HG03139 (cell line): ENCODE measurements around the gene NOL9.
"Not testable (repeated sequence)": the region's sequence is repeated elsewhere in the genome, so short reads cannot be mapped to it uniquely, and the experiment has no call there.

Experiments used
- ATAC-seq: cut with Tn5 transposase; IDR thresholded peaks from one replicate; pipeline ENCODE4 v1.9.1; 2021; ENCODE audit not compliant: unreplicated experiment

The NOL9 gene

DNA sequence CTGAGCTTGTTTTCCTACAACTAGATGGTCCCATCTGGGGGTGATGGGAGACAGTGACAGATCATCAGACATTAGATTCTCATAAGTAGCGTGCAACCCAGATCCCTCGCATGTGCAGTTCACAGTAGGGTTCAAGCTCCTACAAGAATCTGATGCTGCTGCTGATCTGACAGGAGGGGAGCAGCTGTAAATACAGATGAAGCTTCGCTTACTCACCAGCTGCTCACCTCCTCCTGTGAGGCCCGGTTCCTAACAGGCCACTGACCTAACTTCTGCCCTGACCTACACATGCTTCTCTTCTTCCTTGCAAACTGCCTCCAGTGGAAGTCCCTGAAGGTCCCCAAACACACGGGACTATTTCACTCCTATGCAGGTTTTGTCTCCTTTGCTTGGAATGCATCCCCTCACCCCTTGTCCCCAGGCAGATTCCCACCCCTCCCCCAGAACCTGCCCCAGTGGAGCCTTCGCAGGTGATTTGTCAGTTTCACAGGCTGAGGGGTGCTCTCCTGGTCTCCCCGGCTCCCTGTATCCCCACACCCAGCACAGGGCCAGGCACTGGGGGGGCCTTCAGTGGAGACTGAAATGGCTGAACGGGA is 19.8 kb upstream of the NOL9 start:
- no peak for ATAC-seq

DNA sequence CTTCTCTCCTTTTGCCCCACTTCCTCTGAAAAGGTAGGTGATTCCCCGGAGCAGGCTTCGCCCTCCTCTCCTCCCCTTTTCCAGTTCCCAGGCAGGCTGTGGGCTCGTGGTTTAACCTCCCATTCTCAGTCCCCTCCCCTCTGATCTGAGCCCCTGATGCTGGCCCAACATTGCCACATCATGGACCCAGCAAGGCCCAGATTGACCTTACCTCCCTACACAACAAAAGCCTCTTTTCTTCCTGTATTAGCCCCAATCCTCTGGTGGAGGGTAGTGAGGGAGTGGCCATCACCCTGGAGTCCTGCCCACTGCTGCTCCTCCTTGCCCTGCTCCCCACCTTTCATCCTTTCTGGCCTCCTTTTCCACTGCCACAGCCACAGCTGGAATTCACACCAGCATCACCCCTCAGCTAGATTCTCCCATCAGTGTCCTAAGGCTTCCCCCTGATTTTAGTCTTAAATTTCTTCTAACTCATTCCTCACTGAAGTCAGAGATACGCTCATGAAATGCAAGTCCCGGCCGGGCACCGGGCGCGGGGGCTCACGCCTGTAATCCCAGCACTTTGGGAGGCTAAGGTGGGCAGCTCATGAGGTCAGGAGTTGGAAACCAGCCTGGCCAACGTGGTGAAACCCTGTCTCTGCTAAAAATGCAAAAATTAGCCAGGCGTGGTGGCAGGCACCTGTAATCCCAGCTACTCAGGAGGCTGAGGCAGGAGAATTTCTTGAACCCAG is 18.5 kb upstream of the NOL9 start:
- no peak for ATAC-seq

DNA sequence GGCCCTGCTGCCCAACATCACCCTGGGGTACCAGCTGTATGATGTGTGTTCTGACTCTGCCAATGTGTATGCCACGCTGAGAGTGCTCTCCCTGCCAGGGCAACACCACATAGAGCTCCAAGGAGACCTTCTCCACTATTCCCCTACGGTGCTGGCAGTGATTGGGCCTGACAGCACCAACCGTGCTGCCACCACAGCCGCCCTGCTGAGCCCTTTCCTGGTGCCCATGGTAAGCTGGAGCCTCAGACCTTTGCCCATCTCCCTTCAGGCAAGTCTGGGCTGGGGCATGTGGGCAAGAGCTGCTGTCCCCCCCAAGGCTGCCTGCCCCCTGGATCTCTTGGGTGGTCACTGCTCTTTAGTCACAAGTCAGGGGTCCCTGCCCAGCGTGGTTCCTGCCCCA is 16.7 kb upstream of the NOL9 start:
- ATAC-seq = no peak

DNA sequence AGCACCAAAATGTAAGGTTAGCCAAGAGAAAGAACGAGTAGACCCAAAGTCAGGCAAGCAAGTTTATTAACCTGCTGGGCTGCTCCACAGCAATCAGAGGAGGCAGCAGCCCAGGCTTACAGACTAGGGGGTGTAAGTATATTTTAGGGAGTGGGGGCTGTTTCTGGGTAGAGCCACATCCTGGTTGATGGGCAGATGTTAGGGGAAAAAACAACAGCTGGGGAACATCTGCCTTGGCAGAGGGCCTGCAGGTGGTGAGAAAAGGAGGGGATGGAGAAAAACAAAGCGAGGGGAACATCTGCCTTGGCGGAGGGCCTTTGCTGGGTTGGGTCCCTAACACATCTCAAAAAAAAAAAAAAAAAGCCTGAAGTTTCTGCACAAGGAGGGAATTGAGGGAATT is 15.8 kb upstream of the NOL9 start:
- ATAC-seq = no peak

DNA sequence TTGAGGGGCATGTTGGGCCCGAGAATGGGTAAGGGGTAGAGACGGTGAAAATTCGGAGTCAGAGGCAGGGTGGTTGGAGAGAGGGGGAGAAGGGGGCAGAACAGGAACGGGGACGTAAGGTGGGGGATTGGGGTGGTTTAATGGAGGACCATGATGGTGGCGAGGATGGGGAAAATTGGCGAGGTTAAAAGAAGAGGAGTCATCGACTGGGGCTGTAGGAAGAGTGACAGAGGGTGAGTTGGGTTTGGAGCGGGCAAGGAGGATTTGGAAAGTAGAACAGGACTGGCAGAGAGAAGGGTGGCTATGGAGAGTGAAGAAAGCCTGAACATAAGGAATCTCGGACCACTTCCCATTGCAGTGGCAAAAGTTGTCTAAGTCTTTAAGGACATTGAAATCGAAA is 14.7 kb upstream of the NOL9 start:
- ATAC-seq = no peak

DNA sequence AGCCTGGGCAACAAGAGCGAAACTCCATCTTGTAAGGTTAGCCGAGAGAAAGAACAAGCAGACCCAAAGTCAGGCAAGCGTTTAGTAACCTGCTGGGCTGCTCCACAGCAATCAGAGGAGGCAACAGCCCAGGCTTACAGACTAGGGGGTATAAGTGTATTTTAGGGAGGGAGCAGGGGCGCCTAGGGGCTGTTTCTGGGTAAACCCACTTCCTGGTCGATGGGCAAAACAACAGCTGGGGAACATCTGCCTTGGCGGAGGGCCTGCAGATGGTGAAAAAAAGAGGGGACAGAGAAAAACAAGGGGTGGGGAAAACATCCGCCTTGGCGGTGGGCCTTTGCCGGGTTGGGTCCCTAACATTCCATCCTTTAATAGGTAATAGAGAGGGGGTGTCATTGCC is 6.0 kb upstream of the NOL9 start:
- ATAC-seq = no peak

DNA sequence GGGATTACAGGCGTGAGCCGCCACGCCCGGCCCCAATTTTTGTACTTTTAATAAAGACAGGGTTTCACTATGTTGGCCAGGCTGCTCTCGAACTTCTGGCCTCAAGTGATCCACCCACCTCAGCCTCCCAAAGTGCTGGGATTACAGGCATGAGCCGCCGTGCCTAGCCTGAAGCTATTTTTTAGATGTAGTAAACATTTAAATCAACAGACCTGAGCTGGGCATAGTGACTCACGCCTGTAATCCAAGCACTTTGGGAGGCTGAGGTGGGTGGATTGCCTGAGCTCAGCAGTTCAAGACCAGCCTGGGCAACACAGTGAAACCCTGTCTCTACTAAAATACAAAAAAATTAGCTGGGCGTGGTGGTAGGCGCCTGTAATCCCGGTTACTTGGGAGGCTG is 4.8 kb upstream of the NOL9 start:
- ATAC-seq = not testable (repeated sequence)

DNA sequence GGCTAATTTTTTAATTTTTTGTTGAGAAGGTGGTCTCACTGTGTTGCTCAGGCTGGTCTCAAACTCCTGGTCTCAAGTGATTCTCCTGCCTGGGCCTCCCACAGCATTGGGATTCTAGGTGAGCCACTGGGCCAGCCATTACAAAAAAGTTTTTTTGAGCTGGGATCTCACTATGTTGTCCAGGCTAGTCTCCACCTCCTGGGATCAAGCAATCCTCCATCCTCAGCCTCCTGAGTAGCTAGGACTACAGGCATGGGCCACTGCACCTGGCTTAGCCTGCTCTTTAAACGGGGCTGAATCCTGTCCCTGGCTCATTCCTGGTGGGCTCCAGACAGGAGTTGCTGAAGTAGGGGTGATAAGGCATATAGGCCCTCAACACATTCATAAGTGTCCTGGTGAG is 3.3 kb upstream of the NOL9 start:
- ATAC-seq = no peak

DNA sequence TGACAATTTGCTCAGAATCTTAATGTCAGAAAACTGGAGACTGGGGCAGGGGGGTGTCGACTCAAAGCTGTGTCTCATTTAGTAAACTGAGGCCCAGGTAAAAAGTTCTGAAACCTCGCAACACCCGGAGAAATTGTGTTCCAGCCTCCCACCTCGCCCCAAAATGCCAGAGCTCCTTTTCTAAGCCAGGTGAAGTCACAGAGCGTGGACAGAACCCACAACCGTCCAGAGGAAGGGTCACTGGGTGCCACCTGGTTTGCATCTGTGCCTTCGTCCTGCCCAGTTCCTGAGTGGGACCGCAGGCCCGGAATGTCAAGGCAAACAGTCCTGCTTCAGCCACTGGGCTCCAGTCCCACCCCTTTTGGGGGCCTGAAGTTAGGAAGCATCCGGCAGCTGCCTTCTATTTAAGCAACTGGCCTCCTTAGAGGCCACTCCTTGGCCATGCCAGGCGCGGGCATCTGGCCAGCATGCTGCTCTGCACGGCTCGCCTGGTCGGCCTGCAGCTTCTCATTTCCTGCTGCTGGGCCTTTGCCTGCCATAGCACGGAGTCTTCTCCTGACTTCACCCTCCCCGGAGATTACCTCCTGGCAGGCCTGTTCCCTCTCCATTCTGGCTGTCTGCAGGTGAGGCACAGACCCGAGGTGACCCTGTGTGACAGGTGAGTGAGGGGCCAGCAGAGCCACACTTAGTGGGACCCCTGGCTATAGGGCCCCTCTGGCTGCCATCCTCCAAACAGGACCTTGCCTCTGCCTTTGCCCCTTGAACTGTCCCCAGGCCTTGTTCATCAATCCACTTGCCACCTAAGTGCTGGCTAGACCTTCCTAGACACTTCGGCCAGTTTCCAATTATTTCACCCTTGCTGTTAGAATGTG is 830 bp upstream of the NOL9 start, which contains the start of gene TAS1R1:
TAS1R1 (plus strand) TSS at position 401 of the 872 bp plus-strand sequence; CDS start at position 468, 67 bp downstream.
- ATAC-seq = no peak

DNA sequence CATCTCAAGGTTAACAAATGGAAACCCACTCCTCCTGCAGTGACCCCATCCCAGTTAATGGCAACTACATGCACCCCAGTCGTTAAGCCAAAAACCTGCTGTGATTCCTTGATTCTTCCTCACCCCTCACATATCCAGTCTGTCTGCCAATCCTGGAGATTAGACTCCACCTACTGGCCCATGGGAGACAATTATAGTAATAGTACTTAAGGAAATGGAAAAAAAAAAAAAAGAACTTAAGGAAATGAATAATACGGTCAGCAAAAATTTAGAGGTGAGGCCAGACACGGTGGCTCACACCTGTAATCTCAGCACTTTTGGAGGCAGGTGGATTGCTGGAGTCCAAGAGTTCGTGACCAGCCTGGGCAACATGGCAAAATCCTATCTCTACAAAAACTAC is 7.0 kb downstream of the NOL9 start:
- no peak for ATAC-seq

DNA sequence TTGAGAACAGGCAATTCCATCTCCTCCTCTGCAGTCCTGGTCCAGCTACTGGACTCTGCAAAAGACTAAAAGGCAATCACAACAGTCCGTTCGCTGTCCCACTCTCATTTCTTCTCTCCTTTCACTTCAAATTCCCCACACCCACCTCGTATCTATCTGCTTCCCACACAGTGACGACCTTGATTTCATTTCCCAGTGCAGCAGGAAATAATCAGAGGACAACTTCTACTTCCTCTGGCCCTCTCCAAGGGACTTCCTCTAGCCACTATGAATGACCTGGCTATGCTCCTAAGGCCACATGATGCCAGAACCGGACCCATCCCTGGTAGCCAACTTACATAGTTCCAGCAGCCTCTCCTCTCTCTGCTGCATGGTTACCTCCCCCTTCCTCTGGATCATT is 8.0 kb downstream of the NOL9 start:
- ATAC-seq = no peak

DNA sequence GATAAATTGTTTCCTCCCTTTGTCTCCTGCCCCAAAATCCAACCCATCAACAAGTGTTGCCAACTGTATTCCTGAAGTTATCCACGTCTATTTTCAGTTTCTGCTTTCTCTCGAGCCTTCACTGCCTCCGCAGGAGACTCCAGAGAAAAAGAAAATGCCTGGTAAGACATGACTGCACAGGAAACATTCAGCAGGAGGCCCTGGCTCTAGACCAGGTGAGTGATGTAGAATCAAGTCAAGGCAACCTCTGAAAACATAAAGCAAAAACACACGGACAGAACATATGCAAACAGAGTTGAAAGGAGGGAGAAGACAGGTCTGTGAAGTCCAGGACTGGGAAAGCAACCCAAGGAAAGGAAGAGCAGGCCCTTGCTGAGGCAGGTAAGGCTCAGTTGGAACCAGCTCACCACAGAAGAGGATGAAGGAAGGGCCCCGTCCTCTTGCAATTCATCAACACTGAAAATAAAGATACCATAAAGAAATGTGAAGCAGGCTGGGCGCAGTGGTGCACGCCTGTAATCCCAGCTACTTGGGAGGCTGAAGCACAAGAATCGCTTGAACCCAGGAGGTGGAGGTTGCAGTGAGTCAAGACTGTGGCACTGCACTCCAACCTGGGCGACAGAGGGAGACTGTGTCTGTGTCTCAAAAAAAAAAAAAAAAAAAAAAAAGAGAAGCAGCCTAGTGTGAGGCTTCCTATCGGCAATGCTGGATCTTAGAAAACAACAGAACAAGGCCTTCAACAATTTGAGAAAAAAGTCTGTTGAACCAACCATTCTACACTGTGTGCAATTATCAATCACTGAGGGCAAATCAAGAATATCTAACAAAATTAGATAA is 8.8 kb downstream of the NOL9 start:
- ATAC-seq = no peak

DNA sequence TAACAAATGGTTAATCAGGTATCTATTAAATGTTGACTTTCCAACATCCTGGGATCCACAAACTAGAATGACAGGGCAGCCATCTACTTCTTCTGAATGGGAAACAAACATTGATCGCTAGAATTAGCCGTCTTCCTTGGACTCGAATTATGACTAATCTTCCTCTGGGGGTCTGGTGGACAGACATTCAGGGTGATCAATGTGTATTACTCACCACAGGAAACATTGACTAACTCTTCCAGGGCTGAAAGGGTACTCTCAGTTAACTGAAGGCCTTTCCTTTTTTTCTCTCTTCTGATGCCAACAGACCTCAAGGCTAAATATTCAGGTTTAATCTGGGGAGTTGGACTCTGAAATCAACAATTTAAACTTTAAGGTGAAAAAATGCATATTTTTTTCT is 9.5 kb downstream of the NOL9 start:
- no peak for ATAC-seq

DNA sequence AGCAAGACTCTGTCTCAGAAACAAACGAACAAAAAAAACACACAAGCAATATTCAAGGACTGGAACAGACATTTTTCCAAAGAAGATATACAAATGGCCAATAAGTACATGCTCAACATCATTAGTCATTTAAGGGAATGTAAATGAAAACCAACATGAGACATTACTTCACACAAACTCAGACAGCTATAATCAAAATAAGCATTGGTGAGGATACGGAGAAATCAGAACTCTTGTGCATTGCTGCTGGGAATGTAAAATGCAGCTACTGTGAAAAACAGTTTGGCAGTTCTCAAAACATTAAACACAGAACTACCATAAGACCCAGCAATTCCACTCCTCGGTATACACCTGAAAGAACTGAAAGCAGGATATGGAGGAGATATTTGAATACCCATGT is 15.4 kb downstream of the NOL9 start:
- no peak for ATAC-seq

DNA sequence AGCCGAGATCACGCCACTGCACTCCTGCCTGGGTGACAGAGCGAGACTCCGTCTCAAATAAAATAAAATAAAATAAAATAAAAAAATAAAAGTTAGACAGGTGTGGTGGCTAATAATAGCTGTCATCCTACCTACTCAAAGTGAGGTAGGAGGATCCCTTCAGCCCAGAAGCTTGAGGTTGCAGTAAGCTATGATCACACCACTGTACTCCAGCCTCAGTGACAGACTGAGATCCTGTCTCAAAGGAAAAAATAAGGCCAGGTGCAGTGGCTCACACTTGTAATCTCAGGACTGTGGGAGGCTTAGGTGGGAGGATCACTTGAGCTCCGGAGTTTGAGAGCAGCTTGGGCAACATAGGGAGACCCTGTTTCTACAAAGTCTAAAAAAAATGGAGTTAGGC is 18.0 kb downstream of the NOL9 start:
- ATAC-seq = no peak

DNA sequence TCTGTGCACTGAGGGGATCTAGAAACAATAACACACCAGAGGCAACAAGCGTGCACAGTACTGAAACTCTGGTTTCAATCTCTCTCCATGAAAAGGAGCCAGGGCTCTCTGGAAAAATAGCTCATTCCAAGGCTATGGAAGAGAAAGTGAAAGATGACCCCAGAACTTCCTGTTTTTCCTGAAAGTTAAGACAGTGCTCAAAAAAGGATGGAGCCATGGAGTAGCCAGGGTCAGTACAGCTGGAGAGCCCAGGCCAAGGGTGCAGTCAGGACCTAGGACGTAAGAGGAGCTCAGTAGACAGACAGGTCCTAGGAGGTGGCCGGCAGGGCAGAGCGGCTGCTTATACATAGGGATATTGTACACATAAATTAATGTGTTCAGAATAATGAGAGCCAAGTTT is 19.1 kb downstream of the NOL9 start:
- ATAC-seq = no peak

DNA sequence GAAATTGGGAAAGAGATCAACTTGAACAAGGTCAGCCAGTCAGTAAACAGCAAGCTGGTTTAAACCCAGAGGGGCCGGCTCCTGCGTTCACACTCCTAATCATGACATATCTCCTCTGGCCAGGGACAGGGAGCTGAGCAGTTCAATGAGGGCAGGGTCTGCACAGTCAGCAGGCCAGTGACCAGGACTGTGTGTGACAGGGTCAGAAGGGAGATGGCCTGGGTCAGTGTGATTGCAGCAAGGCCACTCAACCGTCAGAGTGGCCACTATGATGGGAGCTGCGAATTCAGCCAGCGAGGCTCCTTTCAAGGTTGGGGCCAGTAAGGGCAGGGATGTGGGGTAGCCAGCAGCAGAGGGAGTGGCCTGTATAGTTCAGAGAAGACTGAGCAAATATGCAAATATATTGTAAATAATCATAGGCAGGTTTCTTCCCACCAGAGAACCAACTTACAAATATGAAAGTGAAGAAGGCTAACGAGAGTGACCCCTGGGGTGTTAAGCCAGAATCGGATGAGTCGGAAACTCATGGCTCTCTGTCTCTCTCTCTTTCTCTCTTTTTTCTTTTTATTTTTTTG is 20.0 kb downstream of the NOL9 start:
- ATAC-seq = no peak

DNA sequence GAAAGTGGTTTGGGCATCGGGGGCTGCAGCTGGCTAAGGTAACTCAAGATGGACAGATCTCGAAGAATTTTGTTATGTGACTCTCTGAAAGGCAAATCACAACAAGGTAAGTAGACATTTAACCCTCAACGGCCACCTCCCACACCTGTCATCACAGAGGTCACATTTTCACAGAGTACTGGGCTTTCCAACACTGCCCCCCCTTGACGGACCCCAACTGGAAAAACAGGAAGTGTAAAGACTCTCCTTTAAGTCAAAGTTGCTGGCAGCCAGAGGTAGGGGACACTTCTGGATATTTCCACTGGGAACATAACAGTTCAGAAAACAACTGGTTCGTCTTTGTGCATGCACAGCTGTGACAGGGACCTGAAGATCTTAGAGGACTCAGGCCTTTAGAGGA is 22.3 kb downstream of the NOL9 start:
- ATAC-seq = no peak

DNA sequence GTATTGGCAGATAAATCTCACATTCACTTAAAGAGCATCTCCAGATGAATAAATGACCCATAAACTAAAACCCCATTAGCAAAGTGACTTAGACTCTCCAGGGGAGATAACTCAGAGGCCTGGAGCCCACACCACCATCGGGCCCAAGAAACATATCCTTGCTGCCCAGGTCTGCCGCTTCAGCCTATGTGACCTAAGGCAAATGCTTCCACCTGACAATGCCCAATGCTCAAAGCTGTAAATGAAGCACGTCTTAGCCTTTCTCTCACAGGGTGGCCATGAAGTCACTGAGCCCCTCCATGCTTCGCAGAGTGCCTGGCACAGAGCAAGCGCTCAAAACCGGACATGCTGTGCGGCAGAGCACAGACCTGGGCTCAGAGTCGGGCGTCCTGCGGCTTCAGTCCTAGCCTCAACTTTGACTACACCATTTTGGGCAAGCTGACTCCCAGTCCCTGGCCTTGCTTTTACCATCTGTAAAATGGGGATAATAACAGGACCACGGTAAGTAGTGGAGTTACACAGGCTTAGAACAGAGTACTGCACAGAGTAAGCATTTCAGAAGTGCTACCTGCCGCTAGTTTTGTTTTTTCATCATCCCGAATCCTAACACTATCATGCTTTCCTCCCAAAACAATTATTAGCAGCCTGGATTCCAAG is 23.7 kb downstream of the NOL9 start:
- no peak for ATAC-seq

DNA sequence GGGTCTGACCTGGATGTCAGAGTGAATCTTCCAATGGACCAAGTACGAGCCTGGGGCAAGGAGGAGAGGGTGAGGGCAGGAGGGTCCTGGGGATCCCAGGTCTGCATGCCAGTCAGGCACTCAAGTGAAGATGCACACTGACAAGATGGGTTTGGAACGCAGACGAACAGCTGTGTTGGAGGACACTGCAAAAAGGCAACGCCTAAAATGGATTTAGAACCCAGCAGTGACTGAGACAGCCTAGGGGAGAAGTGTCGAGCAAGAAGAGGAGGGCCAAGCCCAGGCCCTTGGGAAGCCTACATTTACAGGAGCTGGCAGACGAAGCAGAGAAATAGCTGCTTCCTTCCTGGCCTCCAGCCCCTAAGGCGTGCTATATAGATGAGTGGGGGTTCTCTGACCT is 25.8 kb downstream of the NOL9 start:
- ATAC-seq = no peak
